Measurements from ENCODE around the gene FGD6. TPM values are rescaled to one million over a fixed set of nuclear protein-coding genes. Genes with fewer than 3 reads are reported as not detected.

Gene FGD6
- total RNA-seq, 2 experiments from 2014 or later: 0.45 to 0.71 TPM

- Mint-ChIP-seq H3K4me3 (no peak overlapping the region), H3K36me3 (ENCODE audit: low read depth) (no peaks in the 10 kb centered on the region), H3K27ac (no peak overlapping the region), H3K9me3 (no peaks in the 10 kb centered on the region), H3K4me1 (no peaks in the 10 kb centered on the region), H3K27me3 (peaks cover 2% of the 10 kb centered on the region)
- CTCF ChIA-PET: no interaction called here
- POLR2A ChIA-PET: no interaction called here
- no peak for DNase-seq
Measured at GRCh38 chr12:95178136-95178535, 39.1 kb downstream of the FGD6 start.

- no peak for DNase-seq
- H3K4me1 Mint-ChIP-seq: no peaks in the 10 kb centered on the region
- no peaks in the 10 kb centered on the region for H3K9me3 Mint-ChIP-seq
- no peak overlapping the region for H3K4me3 Mint-ChIP-seq
- no peak overlapping the region for H3K27ac Mint-ChIP-seq
- no peaks in the 10 kb centered on the region for H3K36me3 Mint-ChIP-seq (ENCODE audit: low read depth)
- H3K27me3 Mint-ChIP-seq: peaks cover 2% of the 10 kb centered on the region
- POLR2A ChIA-PET: no interaction called here
- CTCF ChIA-PET: no interaction called here
Measured at GRCh38 chr12:95177201-95177768, 40.0 kb downstream of the FGD6 start.

- H3K9me3 Mint-ChIP-seq: no peaks in the 10 kb centered on the region
- no peak for DNase-seq
- no peak overlapping the region for H3K4me3 Mint-ChIP-seq
- H3K27me3 Mint-ChIP-seq: peaks cover 2% of the 10 kb centered on the region
- POLR2A ChIA-PET: no interaction called here
- no peak overlapping the region for H3K27ac Mint-ChIP-seq
- no peaks in the 10 kb centered on the region for H3K4me1 Mint-ChIP-seq
- no peaks in the 10 kb centered on the region for H3K36me3 Mint-ChIP-seq (ENCODE audit: low read depth)
- CTCF ChIA-PET: no interaction called here
Measured at GRCh38 chr12:95173392-95174251, 43.6 kb downstream of the FGD6 start.

- Mint-ChIP-seq H3K9me3 (no peaks in the 10 kb centered on the region), H3K4me1 (no peaks in the 10 kb centered on the region), H3K36me3 (ENCODE audit: low read depth) (no peaks in the 10 kb centered on the region), H3K4me3 (no peak overlapping the region), H3K27me3 (no peaks in the 10 kb centered on the region), H3K27ac (no peak overlapping the region)
- POLR2A ChIA-PET: no interaction called here
- DNase-seq: no peak
- CTCF ChIA-PET: no interaction called here
Measured at GRCh38 chr12:95169368-95169767, 47.9 kb downstream of the FGD6 start.

GRCh38 chr12:95168746-95169145 is 48.5 kb downstream of the FGD6 start:
- no peaks in the 10 kb centered on the region for H3K27me3 Mint-ChIP-seq
- H3K9me3 Mint-ChIP-seq: no peaks in the 10 kb centered on the region
- ChIA-PET POLR2A (no interaction called here), CTCF (no interaction called here)
- no peak overlapping the region for H3K4me3 Mint-ChIP-seq
- no peaks in the 10 kb centered on the region for H3K36me3 Mint-ChIP-seq (ENCODE audit: low read depth)
- no peak overlapping the region for H3K27ac Mint-ChIP-seq
- no peaks in the 10 kb centered on the region for H3K4me1 Mint-ChIP-seq
- no peak for DNase-seq

- no peaks in the 10 kb centered on the region for H3K36me3 Mint-ChIP-seq (ENCODE audit: low read depth)
- ChIA-PET CTCF (interaction anchor here (1.4 kb wide), 1 partner anchor 18 kb away, joined by 3 read pairs; no protein-coding TSS in a partner anchor), POLR2A (no interaction called here)
- H3K27me3 Mint-ChIP-seq: peaks cover 5% of the 10 kb centered on the region
- no peaks in the 10 kb centered on the region for H3K9me3 Mint-ChIP-seq
- H3K4me1 Mint-ChIP-seq: no peaks in the 10 kb centered on the region
- DNase-seq: no peak
- H3K27ac Mint-ChIP-seq: no peak overlapping the region
- H3K4me3 Mint-ChIP-seq: no peak overlapping the region
Measured at GRCh38 chr12:95164656-95165055, 52.6 kb downstream of the FGD6 start.

- Mint-ChIP-seq H3K4me1 (no peaks in the 10 kb centered on the region), H3K36me3 (ENCODE audit: low read depth) (no peaks in the 10 kb centered on the region), H3K4me3 (no peak overlapping the region), H3K27me3 (peaks cover 5% of the 10 kb centered on the region), H3K27ac (no peak overlapping the region), H3K9me3 (no peaks in the 10 kb centered on the region)
- no peak for DNase-seq
- POLR2A ChIA-PET: no interaction called here
- CTCF ChIA-PET: no interaction called here
Measured at GRCh38 chr12:95158919-95159318, 58.3 kb downstream of the FGD6 start.

GRCh38 chr12:95151821-95152220 is 65.4 kb downstream of the FGD6 start:
- Mint-ChIP-seq H3K4me3 (no peak overlapping the region), H3K36me3 (ENCODE audit: low read depth) (no peaks in the 10 kb centered on the region), H3K27me3 (no peaks in the 10 kb centered on the region), H3K4me1 (no peaks in the 10 kb centered on the region), H3K27ac (no peak overlapping the region), H3K9me3 (no peaks in the 10 kb centered on the region)
- POLR2A ChIA-PET: no interaction called here
- CTCF ChIA-PET: no interaction called here
- DNase-seq: no peak

GRCh38 chr12:95151406-95151805 is 65.9 kb downstream of the FGD6 start:
- ChIA-PET POLR2A (no interaction called here), CTCF (no interaction called here)
- Mint-ChIP-seq H3K4me1 (no peaks in the 10 kb centered on the region), H3K27ac (no peak overlapping the region), H3K4me3 (no peak overlapping the region), H3K9me3 (no peaks in the 10 kb centered on the region), H3K36me3 (ENCODE audit: low read depth) (no peaks in the 10 kb centered on the region), H3K27me3 (no peaks in the 10 kb centered on the region)
- no peak for DNase-seq

- no peaks in the 10 kb centered on the region for H3K9me3 Mint-ChIP-seq
Measured at GRCh38 chr12:95150501-95150900, 66.8 kb downstream of the FGD6 start.

GRCh38 chr12:95147866-95148265 is 69.4 kb downstream of the FGD6 start:
- H3K4me1 Mint-ChIP-seq: no peaks in the 10 kb centered on the region
- H3K36me3 Mint-ChIP-seq (ENCODE audit: low read depth): no peaks in the 10 kb centered on the region
- no peak overlapping the region for H3K27ac Mint-ChIP-seq
- ChIA-PET POLR2A (no interaction called here), CTCF (no interaction called here)
- H3K9me3 Mint-ChIP-seq: no peaks in the 10 kb centered on the region
- no peaks in the 10 kb centered on the region for H3K27me3 Mint-ChIP-seq
- no peak for DNase-seq
- no peak overlapping the region for H3K4me3 Mint-ChIP-seq

More at GRCh38 chr12:95150501-95150900, 66.8 kb downstream of the FGD6 start:
- ChIA-PET POLR2A (no interaction called here), CTCF (no interaction called here)
- no peaks in the 10 kb centered on the region for H3K27me3 Mint-ChIP-seq
- no peak overlapping the region for H3K4me3 Mint-ChIP-seq
- no peak overlapping the region for H3K27ac Mint-ChIP-seq
- DNase-seq: no peak
- no peaks in the 10 kb centered on the region for H3K4me1 Mint-ChIP-seq
- H3K36me3 Mint-ChIP-seq (ENCODE audit: low read depth): no peaks in the 10 kb centered on the region

GRCh38 chr12:95146769-95147168 is 70.5 kb downstream of the FGD6 start:
- Mint-ChIP-seq H3K36me3 (ENCODE audit: low read depth) (no peaks in the 10 kb centered on the region), H3K9me3 (no peaks in the 10 kb centered on the region), H3K27me3 (no peaks in the 10 kb centered on the region), H3K27ac (no peak overlapping the region), H3K4me3 (no peak overlapping the region), H3K4me1 (no peaks in the 10 kb centered on the region)
- ChIA-PET CTCF (interaction anchor here (1.0 kb wide), 1 partner anchor 19 kb away, joined by 3 read pairs; no protein-coding TSS in a partner anchor), POLR2A (no interaction called here)
- no peak for DNase-seq

GRCh38 chr12:95143621-95144205 is 73.6 kb downstream of the FGD6 start:
- H3K4me3 Mint-ChIP-seq: no peak overlapping the region
- no peaks in the 10 kb centered on the region for H3K36me3 Mint-ChIP-seq (ENCODE audit: low read depth)
- ChIA-PET CTCF (interaction anchor here (1.2 kb wide), 1 partner anchor 391 kb away, joined by 3 read pairs; no protein-coding TSS in a partner anchor), POLR2A (no interaction called here)
- no peaks in the 10 kb centered on the region for H3K4me1 Mint-ChIP-seq
- H3K27ac Mint-ChIP-seq: no peak overlapping the region
- DNase-seq: no peak
- H3K9me3 Mint-ChIP-seq: no peaks in the 10 kb centered on the region
- H3K27me3 Mint-ChIP-seq: no peaks in the 10 kb centered on the region
